Keratinocyte (primary cell): Measurements from ENCODE around the gene TRPC4AP.

Experiments used
- EZH2 ChIP-seq: IDR thresholded peaks from one replicate; pipeline ENCODE4 v1.6.1; 2012; ENCODE audit warnings: inconsistent platforms, mild to moderate bottlenecking, low read length, moderate library complexity
- TF ChIP-seq, protein P1 (sequence below), 3 experiments: IDR thresholded peaks in 1 of 3; conservative IDR thresholded peaks in 1 of 3; optimal IDR thresholded peaks in 1 of 3; 2 replicates in 2 of 3; 3 replicates in 1 of 3; pipeline versions ENCODE3 to v1.5.1; 2011; ENCODE audit warnings: low read length in 3 of 3, mild to moderate bottlenecking in 3 of 3, moderate library complexity in 2 of 3, control low read depth in 1 of 3, inconsistent platforms in 1 of 3; ENCODE audit not compliant: insufficient read depth in 2 of 3; ENCODE audit errors: extremely low read depth in 1 of 3

DNA sequence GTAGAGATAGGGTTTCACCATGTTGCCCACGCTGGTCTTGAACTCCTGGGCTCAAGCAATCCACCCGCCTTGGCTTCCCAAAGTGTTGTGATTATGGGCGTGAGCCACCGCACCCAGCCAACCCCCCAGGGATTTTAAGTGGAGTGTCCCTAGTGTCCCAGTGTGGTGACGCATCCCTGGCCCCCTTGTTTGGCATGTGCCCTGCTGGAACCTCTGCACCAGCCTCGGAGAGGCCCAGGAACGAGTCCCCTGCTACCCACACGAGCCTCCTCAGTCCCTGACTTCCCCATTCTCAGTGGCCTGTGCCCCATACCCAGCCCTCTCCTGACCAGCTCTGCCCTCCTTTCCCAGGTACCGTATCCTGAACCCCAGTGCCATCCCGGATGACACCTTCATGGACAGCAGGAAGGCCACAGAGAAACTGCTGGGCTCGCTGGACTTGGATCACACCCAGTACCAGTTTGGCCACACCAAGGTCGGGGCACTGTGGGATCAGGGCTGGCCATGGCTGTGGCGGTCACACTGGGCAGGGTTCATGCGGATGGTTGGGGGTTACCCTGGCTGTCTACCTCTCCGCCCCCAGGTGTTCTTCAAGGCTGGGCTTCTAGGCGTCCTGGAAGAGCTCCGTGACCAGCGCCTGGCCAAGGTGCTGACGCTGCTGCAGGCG is 99.7 kb downstream of the TRPC4AP start:
- TF ChIP-seq, protein P1, sequence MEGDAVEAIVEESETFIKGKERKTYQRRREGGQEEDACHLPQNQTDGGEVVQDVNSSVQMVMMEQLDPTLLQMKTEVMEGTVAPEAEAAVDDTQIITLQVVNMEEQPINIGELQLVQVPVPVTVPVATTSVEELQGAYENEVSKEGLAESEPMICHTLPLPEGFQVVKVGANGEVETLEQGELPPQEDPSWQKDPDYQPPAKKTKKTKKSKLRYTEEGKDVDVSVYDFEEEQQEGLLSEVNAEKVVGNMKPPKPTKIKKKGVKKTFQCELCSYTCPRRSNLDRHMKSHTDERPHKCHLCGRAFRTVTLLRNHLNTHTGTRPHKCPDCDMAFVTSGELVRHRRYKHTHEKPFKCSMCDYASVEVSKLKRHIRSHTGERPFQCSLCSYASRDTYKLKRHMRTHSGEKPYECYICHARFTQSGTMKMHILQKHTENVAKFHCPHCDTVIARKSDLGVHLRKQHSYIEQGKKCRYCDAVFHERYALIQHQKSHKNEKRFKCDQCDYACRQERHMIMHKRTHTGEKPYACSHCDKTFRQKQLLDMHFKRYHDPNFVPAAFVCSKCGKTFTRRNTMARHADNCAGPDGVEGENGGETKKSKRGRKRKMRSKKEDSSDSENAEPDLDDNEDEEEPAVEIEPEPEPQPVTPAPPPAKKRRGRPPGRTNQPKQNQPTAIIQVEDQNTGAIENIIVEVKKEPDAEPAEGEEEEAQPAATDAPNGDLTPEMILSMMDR (optimal IDR thresholded peaks at IDR 0.05 in 1 of 3, IDR thresholded peaks at IDR 0.05 in 1 of 3, conservative IDR thresholded peaks at IDR 0.05 in 1 of 3; ENCODE audit: extremely low read depth in 1 of 3, insufficient read depth in 2 of 3, low read length in 3 of 3), result no peak
- no peak for TF ChIP-seq EZH2
